SW480 (cell line): ENCODE data around the gene UNC5A.

ENCODE experiments used
- DNase-seq: peaks from one replicate; pipeline ENCODE4 v3.0.0-alpha.2; 2016; ENCODE audit warnings: low spot score

The UNC5A gene

DNA sequence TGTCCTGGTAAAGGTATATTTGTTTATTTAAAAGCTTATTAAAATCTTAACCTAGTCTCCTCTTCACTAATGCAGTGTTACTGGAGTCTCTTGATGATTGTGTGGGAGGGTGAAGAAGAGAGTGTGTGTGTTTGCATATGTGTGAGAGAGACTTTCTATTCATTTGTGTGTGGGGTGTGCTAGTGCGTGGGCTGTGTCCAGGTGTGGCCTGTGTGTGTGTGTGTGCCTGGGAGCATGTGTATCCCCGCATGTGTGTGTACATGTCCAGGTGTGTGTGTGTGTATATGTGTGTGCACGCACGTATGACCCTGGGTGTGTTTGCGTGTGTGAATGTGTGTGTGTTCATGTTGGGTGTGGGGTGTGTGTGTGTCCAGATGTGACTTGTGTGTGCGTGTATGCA lies 10.3 kb upstream of the UNC5A start:
- no peak for DNase-seq

DNA sequence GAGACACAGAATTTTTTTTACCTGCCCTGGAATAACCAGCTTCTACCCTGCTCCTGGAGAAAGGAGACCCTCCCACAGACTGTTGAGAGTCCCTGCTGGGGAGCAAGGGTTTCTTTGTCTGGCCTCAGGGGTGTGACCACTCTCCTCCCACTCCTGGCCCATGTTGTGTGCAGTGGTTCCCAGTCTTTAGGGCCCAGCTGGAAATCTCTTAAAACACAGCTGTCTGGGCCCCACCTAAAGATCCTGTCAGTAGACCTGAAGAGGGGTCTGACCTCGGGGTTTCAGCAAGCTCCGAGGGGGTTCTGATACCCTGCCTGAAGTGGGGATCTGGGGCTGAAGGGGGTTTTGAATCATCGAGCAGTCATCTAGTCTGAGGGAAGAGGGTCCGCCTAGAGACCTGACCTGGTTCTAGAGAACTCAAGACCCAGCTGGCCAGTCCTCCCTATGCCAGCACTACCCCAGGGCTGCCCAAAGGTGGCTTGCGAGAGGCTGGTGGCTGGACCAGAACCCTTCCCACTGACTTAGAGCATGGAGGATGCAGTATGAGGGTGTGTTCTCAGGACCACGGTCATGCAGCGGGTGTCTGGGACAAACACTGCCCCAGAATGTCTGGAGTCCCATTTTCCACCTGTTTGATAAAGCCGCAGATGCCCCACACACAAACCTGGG lies 8.1 kb upstream of the UNC5A start:
- DNase-seq: no peak

DNA sequence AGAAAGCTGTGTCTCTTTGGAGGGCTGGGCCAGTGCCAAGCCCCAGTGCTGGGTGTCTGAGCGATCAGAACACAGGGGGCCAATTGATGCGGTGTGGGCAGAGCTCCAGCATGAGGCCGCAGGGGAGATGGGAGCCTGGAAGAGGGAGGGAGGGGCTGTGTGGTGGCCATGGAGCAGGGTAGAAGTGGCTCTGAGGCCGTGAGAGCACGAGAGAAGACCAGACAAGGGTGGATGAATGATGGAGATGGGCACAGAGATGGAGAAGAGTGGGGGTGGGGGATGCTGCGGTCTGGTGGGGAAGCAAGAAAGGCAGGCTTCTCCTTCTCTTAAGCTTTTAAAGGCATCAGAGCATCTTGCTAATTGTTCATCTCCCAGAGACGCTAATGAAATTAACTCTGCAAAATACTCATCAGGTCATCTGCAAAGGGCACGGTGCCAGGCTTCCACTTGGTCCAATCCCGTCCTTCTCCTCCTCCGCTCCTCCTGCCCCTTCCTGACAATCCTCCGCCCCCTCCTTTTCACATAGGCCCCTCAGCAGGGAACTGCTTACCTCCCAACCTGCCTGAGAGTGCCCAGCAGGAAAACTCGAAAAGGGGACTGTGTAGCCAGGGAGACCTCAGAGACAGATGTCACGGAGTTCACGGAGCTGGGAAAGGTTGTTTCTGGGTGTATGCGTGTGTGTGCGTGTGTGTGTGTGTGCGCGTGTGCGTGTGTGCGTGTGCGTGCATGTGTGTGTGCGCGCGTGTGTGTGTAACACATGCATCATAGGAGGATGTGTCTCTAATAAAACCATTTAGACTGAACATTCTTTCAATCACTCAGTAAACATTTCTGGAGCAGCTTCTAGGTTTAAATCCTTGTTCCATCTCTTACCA lies 7.1 kb upstream of the UNC5A start:
- no peak for DNase-seq

DNA sequence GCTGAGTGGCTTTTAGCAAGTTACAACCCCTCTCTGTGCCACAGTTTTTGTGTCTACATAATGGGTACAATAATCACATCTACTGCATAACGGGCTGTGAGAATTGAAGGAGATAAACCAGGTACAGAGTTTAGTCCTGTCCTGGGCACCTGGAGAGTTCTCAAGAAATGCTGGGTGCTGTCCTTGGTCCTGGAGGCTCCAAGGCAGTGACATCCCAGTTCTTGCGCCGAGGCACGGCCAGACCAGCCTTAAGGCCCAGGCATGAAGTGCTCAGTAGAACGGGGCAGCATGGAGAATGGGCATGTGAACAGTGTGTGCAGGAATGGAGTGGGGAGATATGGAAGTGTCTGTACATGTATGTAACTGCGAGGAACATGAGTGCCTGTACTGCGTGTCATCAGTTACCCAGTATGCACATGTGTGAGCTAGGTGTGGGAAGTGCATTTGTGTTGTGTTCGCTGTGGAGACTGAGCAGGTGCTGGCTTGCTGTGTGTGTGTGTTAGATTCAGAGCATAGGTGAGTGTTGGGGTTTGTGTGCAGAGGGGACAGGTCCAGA lies 6.3 kb upstream of the UNC5A start:
- no peak for DNase-seq

GRCh38 chr5:176806137-176806536 lies 4.2 kb upstream of the UNC5A start:
- peak; percentile 52 for DNase-seq

DNA sequence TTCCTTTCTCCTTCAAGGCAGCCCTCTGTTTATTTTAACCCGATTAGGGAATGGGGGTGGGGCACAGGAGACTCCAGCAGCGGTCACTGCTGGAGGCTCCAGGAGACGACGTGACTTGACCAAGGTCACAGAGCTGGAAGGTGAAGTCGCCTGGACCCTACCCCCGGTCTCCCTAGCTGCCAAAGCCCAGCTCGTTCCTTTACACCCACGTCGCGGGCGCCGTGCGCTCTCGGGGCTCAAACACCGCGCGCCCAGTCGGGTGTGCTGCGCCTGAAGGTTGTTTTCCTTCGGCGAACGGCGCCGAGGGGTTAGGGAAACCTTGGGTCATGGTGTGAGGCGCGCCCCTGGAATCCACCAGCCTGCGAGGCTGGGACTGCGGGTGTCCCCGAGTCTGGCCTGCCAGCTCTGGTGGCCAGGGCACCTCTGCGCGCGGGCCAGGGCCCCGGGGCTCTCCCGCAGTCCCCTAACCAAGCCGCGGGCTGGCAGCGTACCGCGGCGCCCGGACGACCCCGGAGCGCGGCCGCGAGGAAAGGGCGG lies 747 bp upstream of the UNC5A start:
- DNase-seq: no peak

DNA sequence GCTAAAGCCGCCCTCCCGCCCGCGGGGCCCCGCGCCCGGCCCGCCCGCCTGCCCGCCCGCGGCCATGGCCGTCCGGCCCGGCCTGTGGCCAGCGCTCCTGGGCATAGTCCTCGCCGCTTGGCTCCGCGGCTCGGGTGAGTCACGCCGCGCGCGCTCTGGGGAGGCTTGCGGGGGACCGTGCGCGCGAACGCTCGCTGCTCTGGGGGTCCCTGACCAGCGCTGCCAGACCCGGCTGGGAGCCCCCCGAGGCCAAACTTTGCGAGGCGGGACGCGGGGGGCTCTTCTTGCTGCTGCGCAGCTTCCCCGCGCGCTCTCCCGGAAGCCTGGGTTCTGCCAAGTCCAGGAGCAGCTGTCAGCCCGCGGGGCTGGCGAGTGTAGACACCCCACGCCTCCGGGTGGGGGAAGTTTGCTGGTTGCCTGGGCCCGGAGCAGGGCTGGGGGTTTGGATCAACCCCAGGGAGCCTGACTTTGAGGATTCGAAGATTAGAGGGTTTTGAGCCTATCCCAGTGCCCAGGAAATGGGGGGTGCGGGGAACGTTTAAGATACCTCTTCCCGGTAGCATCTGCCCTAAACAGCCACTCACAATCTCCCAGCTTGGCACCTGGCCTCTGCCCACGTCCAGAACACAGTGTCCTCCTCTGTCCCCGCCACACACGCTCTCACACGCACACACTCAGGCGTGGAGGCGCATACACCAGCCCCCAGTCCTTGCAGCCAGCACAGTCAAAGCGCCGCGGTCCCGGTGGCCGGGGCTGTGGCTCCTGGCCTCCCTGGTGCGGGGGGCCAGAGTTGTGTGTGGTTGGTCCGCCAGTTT lies 535 bp downstream of the UNC5A start:
- DNase-seq: no peak

DNA sequence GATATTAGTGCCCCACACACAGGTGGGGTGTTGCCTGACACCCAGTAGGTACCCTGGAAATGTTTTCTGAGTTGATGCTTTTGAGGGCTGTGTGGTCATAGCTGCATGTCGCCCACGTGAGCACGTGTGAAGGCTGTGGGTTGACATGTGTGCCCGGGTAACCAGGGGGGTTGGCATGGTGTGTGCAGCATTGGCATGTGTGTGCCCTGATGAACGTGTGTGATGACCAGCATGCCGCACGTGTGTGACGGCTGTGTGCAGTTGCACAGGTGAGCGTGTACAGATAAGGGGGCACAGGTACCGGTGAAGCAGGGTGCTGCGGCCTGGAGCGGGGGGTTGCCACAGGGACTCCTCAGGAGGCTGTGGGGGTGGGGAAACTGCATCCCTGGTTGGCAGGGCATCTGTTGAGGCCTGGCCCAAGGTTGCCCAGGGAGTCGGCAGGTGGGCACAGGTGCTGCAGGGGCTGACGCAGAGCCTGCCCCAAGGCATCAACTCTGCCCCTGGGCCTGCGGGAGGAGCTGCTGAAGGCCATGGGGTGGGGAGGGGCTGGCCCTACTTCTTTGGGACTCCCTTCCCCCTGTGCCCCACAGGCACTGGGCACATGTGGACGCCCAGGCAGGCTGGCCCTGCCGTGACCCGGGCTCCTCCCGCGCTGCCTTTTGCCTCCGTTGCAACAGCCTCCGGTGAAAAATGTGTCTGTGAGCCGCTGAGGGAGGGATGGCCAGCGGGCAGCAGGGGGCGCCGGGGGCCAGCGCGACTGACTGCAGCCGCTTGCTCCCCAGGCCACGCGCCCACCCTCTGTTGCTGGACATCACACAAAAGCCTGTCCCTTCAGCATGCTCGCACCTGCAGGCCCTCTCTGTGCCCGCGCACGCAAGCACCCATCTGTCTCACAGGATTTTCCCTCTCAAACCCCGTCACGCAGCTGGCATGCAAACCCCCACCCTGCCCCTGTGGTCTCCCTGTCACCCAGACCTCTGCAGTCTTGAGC lies 2.2 kb downstream of the UNC5A start:
- peak; percentile 54 for DNase-seq

- DNase-seq: no peak
Measured at GRCh38 chr5:176813587-176814312, 3.4 kb downstream of the UNC5A start.

DNA sequence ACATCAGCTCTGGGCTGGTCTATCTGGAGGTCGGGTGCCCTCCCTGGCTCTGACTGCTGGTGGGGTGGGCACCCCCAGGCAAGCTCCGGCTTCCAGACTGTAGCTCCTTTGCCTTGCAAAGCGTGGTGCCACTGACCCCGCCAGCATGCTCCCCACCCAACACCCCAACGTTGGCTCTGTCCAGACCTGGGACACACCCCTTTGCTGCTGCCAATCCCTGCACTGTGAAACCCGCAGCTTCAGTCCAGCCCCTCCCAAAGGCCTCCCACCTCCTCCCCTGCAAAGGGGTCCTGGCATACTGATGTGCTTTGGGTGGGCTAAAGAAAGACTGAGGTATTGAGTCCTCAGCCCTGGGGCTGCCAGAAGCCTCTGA lies 3.9 kb downstream of the UNC5A start:
- no peak for DNase-seq

DNA sequence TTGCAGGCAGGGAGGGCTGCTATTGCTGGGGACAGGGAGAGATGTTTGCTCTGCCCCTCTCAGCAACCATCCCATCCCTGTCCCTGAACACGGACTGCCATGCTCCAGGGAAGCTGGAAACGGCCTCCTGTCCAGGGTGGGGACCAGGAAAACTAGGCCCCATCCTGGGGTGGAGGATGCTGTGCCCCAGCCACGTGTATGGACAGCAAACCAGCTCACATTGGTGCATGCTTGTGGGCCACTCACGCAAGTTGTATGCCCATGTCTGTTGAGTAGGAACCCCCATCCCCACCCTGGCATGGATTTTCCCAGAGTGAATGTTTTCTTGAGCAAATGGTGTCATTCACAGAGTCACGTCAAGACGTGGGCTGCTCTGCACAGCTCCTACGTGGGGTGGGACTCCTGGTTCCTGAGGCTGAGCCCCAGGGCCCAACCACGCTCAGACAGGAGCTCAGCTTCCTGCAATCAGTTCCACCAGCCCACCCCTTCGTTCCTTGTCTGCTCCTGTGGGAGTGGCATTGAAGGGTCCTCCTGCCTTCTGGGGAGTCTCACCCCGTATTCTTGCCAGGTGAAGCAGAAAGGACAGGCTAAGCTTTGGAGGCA lies 4.6 kb downstream of the UNC5A start:
- DNase-seq: no peak

GRCh38 chr5:176816043-176816745 lies 5.8 kb downstream of the UNC5A start:
- DNase-seq: no peak

DNA sequence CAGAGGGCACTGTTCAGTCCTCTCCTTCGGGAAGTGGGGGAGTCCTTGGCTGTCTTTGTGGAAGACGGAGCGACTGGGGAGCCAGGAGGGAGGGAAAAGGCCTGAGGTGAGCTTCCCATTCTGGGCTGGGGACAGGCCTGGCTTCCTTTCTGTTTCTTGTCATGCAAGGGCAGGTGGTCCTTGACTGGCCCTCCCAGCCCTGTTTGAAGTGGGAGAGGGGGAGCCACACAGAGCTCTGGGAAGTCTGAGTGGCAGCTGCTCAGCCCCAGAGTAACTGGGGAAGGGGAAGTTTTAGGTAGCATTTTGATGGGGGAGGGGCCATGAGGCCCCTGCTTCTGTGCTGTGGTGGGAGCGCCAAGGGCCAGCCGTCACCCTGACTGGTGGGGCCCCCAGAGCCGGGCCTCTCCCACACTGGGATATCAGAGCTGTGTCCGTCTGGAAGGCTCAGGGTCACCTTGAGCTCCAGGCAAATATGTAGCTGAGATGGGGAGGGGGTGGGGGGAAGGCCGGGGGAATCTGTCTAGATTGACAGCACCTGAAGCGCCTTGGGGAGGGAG lies 6.5 kb downstream of the UNC5A start:
- no peak for DNase-seq

- no peak for DNase-seq
Measured at GRCh38 chr5:176817369-176817840, 7.0 kb downstream of the UNC5A start.

DNA sequence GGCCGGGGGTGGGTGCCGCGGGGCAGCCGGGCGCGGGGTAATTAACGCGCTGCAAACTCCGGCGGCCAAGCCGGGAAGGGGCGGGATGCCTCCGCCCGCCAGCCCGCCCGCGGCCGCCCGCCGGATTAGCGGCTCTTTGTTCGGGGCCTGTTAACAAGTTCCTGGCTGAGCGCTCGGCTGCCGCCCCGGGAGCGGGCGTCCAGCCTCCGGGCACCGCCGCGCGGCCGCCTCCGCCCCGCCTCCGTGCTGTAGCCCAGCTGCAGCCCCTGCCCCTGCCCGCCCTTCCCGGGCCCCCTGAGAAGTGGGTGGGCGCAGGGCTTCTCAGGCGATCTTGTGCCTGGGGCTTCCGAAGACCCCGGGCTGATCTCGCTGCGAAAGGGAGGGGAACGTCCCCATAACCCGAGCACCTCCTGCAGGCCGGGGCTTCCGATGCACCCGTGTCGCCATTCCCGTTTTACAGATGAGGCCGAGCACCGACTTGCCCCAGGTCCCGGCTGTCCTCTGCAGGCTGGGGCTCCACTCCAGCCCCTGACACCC lies 7.5 kb downstream of the UNC5A start:
- peak; percentile 74 for DNase-seq

- peak; percentile 94 for DNase-seq
Measured at GRCh38 chr5:176818391-176819098, 8.2 kb downstream of the UNC5A start.

GRCh38 chr5:176819476-176819875 lies 9.1 kb downstream of the UNC5A start:
- DNase-seq: no peak

DNA sequence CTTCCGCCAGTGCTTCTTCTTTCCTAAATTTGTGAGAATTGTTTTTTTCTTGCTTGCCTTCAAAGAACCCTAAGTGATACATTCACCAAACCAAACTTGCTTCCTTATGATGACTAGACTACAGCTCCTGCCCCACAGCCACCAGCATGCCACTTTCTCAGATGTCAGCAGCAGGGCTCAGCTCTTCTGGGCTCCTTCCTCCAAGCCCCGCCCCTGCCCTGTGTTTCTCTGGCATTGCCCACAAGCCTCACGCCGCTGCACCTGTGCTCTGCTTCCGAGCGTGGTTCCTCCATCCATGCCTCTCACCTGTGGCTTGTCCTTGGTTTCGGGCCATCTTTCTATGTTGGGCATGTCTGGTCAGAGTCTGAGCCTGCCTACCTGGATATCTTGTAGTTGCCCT lies 10.6 kb downstream of the UNC5A start:
- no peak for DNase-seq
